HepG2 (cell line): Measurements from ENCODE around the gene TGM6. TPM values are rescaled to one million over a fixed set of nuclear protein-coding genes. Genes with fewer than 3 reads are reported as not detected.

Experiments used
- AKAP8 ChIP-seq: sonication (generic); formaldehyde crosslinking; IDR thresholded peaks from 2 replicates; pipeline ENCODE4 v1.5.1; 2020; ENCODE audit warnings: mild to moderate bottlenecking, missing genetic modification reagents
- HIC2 ChIP-seq: sonication (generic); formaldehyde crosslinking; IDR thresholded peaks from 2 replicates; pipeline ENCODE4 v1.9.0; 2022; ENCODE audit warnings: low read depth, missing genetic modification reagents
- KLF12 ChIP-seq: sonication (generic); formaldehyde crosslinking; IDR thresholded peaks from 2 replicates; pipeline ENCODE4 v1.4.0; 2020; ENCODE audit warnings: missing genetic modification reagents, borderline replicate concordance
- LCORL ChIP-seq, 2 experiments: fragments of 450-650 bp in 1 of 2; sonication (generic) in 1 of 2; formaldehyde crosslinking in 1 of 2; IDR thresholded peaks; 2 replicates each; pipeline versions ENCODE4 v1.5.0 to v1.6.1; 2017 to 2020; ENCODE audit warnings: antibody characterized with exemption in 1 of 2, missing genetic modification reagents in 1 of 2
- MAFF ChIP-seq: IDR thresholded peaks from 2 replicates; pipeline ENCODE4 v1.6.1; 2011; ENCODE audit warnings: low read depth, low read length, improper control_type of control experiment
- NFE2L1 ChIP-seq: sonication (generic); formaldehyde crosslinking; IDR thresholded peaks from 2 replicates; pipeline ENCODE4 v1.4.0; 2020; ENCODE audit warnings: missing genetic modification reagents, mild to moderate bottlenecking, borderline replicate concordance
- PRMT3 ChIP-seq: sonication (generic); formaldehyde crosslinking; IDR thresholded peaks from 2 replicates; pipeline ENCODE4 v1.8.1; 2022; ENCODE audit warnings: low read depth, mild to moderate bottlenecking, moderate library complexity, missing genetic modification reagents, borderline replicate concordance
- SNAPC2 ChIP-seq: sonication (generic); formaldehyde crosslinking; IDR thresholded peaks from 2 replicates; pipeline ENCODE4 v1.8.1; 2022; ENCODE audit warnings: mild to moderate bottlenecking, missing genetic modification reagents
- SSRP1 ChIP-seq: IDR thresholded peaks from 2 replicates; pipeline ENCODE4 v1.6.1; 2016; ENCODE audit warnings: control low read depth
- TEF ChIP-seq: sonication (generic); formaldehyde crosslinking; IDR thresholded peaks from 2 replicates; pipeline ENCODE4 v1.5.0; 2020; ENCODE audit warnings: missing genetic modification reagents
- TGIF2 ChIP-seq: IDR thresholded peaks from 2 replicates; pipeline ENCODE4 v1.6.1; 2016; ENCODE audit warnings: control low read depth, missing compliant biosample characterization
- TOPORS ChIP-seq: sonication (generic); formaldehyde crosslinking; IDR thresholded peaks from 2 replicates; pipeline ENCODE4 v1.8.0; 2023; ENCODE audit warnings: mild to moderate bottlenecking, missing genetic modification reagents
- ZNF296 ChIP-seq: sonication (generic); formaldehyde crosslinking; conservative IDR thresholded peaks from 2 replicates; pipeline ENCODE4 v1.5.0; 2020; ENCODE audit warnings: mild to moderate bottlenecking, missing genetic modification reagents
- ZNF367 ChIP-seq: sonication (generic); formaldehyde crosslinking; IDR thresholded peaks from 2 replicates; pipeline ENCODE4 v1.4.0; 2020; ENCODE audit warnings: missing genetic modification reagents, borderline replicate concordance
- ZNF598 ChIP-seq: sonication (generic); formaldehyde crosslinking; IDR thresholded peaks from 2 replicates; pipeline ENCODE4 v1.5.1; 2020; ENCODE audit warnings: mild to moderate bottlenecking, missing genetic modification reagents, borderline replicate concordance
- ZNF646 ChIP-seq: sonication (generic); formaldehyde crosslinking; IDR thresholded peaks from 2 replicates; pipeline ENCODE4 v1.9.0; 2021; ENCODE audit warnings: mild to moderate bottlenecking, missing genetic modification reagents
- ZNF704 ChIP-seq: sonication (generic); formaldehyde crosslinking; IDR thresholded peaks from 2 replicates; pipeline ENCODE4 v1.8.1; 2023; ENCODE audit warnings: mild to moderate bottlenecking, inconsistent platforms, moderate library complexity, missing genetic modification reagents, borderline replicate concordance
- ZNF878 ChIP-seq: sonication (generic); formaldehyde crosslinking; IDR thresholded peaks from 2 replicates; pipeline ENCODE4 v1.8.1; 2023; ENCODE audit warnings: mild to moderate bottlenecking, missing genetic modification reagents, moderate library complexity
- polyA plus RNA-seq, 8 experiments: library from polyadenylated mRNA; depleted of rRNA in 3 of 8; stranded (reverse) in 7 of 8; unstranded in 1 of 8; fragments of >200 nt; fragmentation: Illumina TruSeq in 4 of 8; extraction: Trizol in 4 of 8; gene quantifications; 2 replicates each; pipeline versions ENCODE4 v1.2.1 to v1.2.3, GENCODE V29; 2011 to 2016; ENCODE audit warnings: low read depth in 4 of 8, missing spikeins in 1 of 8, mixed read lengths in 1 of 8; ENCODE audit not compliant: insufficient read depth in 1 of 8
- total RNA-seq, 5 experiments: library from RNA; depleted of rRNA; stranded (reverse); fragments of >200 nt; fragmentation: Illumina TruSeq; extraction: Trizol; gene quantifications; 2 replicates each; pipeline ENCODE4 v1.2.3, GENCODE V29; 2016; ENCODE audit warnings: low read depth in 1 of 5

TGM6 gene
- total and polyA plus RNA-seq, 2 of the 13 experiments (the other 11 are each of a cell fraction or from before 2014, with no cell fraction given), result not detected

- TF ChIP-seq TEF (CRISPR knock-in tag), result peak; percentile 88
- peak; percentile 98 for TF ChIP-seq SNAPC2
- peak; percentile 13; the same call in 1 of the 2 replicates for TF ChIP-seq MAFF
- TF ChIP-seq TOPORS (CRISPR knock-in tag), result peak; percentile 96
- TF ChIP-seq ZNF367 (CRISPR knock-in tag), result peak; percentile 96
- peak; percentile 74; the same call in 1 of the 2 replicates for TF ChIP-seq NFE2L1 (CRISPR knock-in tag)
- peak; percentile 92 for TF ChIP-seq KLF12 (CRISPR knock-in tag)
- TF ChIP-seq ZNF704, result peak; percentile 99
- peak; percentile 95; the same call in 1 of the 2 replicates for TF ChIP-seq PRMT3 (CRISPR knock-in tag)
- TF ChIP-seq ZNF296 (CRISPR knock-in tag), result peak; percentile 93; the same call in 1 of the 2 replicates
- peak; percentile 90 for TF ChIP-seq TGIF2 (CRISPR knock-in tag)
- peak; percentile 98 for TF ChIP-seq ZNF598 (CRISPR knock-in tag)
- TF ChIP-seq ZNF878 (CRISPR knock-in tag), result peak; percentile 99
- TF ChIP-seq AKAP8 (CRISPR knock-in tag), result peak; percentile 86
- TF ChIP-seq LCORL (IDR thresholded peaks at IDR 0.05), result peak; percentile 98
- TF ChIP-seq LCORL (CRISPR knock-in tag; IDR thresholded peaks at IDR 0.05), result peak; percentile 69
- TF ChIP-seq ZNF646, result 0 out of 2 replicates have a peak, but pooled peaks have one; percentile 71
- TF ChIP-seq HIC2, result no peak; the same call in none of the 2 replicates
- TF ChIP-seq SSRP1 (CRISPR knock-in tag), result peak; percentile 78
These were observed 89.9 kb downstream of the TGM6 start, which contains the start of gene SNRPB (continued) for GRCh38 chr20:2470423-2471193.
